ENCODE results near the gene SCN3B.

- no peak for TF ChIP-seq BHLHE40 (IDR thresholded peaks at IDR 0.05; ENCODE audit: low read depth, low read length)
- TF ChIP-seq POLR2A (IDR thresholded peaks at IDR 0.05; ENCODE audit: low read depth, low read length), result no peak
- TF ChIP-seq CTCF (conservative IDR thresholded peaks at IDR 0.05; ENCODE audit: low read depth, low read length), result no peak
- TF ChIP-seq SMC3 (IDR thresholded peaks at IDR 0.05; ENCODE audit: low read depth, low read length), result no peak
Observed at GRCh38 chr11:123581651-123582399, 72.6 kb downstream of the SCN3B start.
